Measurements from ENCODE around the gene PLXNA1. TPM values are rescaled to one million over a fixed set of nuclear protein-coding genes. Genes with fewer than 3 reads are reported as not detected.

Gene PLXNA1
- total RNA-seq, 4 donors from 2014 or later, result 19.7 to 27.5 (median 23.9) TPM

- WGBS, 2 donors, result 100% methylated on average over 1 of the region's 9 CpGs; no CpG with 5 or more reads in 1 of the 2 donors
- DNase-seq, result no peak
- Histone ChIP-seq H3K27me3 (no peaks in the 10 kb centered on the region), H3K4me3 (no peak overlapping the region), H3K36me3 (peaks cover 0 to 58% (median 0%) of the 10 kb centered on the region in 3 donors), H3K4me1 (peaks cover 20 to 64% (median 20%) of the 10 kb centered on the region in 3 donors), H3K9me3 (no peaks in the 10 kb centered on the region), H3K27ac (no peak overlapping the region)
- TF ChIP-seq POLR2A (IDR thresholded peaks at IDR 0.05) (no peak), CTCF (IDR thresholded peaks at IDR 0.05) (no peak)
- intact Hi-C loops (cut with DNase I), result no loop called here
Measured at GRCh38 chr3:126993436-126993835, 10.5 kb downstream of the PLXNA1 start.

GRCh38 chr3:126994661-126995245 is 11.8 kb downstream of the PLXNA1 start:
- Histone ChIP-seq H3K4me1 (peaks cover 20 to 77% (median 31%) of the 10 kb centered on the region in 3 donors), H3K4me3 (no peak overlapping the region), H3K27me3 (no peaks in the 10 kb centered on the region), H3K27ac (peak overlapping the region; percentile 31 to 66 (median 52)), H3K9me3 (no peaks in the 10 kb centered on the region), H3K36me3 (peaks cover 0 to 45% (median 0%) of the 10 kb centered on the region in 3 donors)
- DNase-seq, result no peak
- WGBS, 2 donors, result 44% methylated on average over 4 of the region's 10 CpGs; no CpG with 5 or more reads in 1 of the 2 donors
- no peak for TF ChIP-seq POLR2A (IDR thresholded peaks at IDR 0.05)
- TF ChIP-seq CTCF (IDR thresholded peaks at IDR 0.05), result no peak
- intact Hi-C loops (cut with DNase I), result no loop called here

GRCh38 chr3:126995254-126995780 is 12.4 kb downstream of the PLXNA1 start:
- Histone ChIP-seq H3K9me3 (no peaks in the 10 kb centered on the region), H3K36me3 (peaks cover 0 to 40% (median 0%) of the 10 kb centered on the region in 3 donors), H3K4me3 (no peak overlapping the region), H3K27me3 (no peaks in the 10 kb centered on the region), H3K27ac (peak overlapping the region; percentile 31 to 66 (median 52)), H3K4me1 (peaks cover 20 to 80% (median 31%) of the 10 kb centered on the region in 3 donors)
- DNase-seq, result no peak
- WGBS, 2 donors, result 47 to 52% methylated on average over 4 to 5 of the region's 12 CpGs
- intact Hi-C loops (cut with DNase I), result no loop called here
- TF ChIP-seq POLR2A (IDR thresholded peaks at IDR 0.05) (no peak), CTCF (IDR thresholded peaks at IDR 0.05) (no peak)

- H3K27me3 ChIP-seq, result no peaks in the 10 kb centered on the region
- H3K27ac ChIP-seq, result no peak overlapping the region
- no peaks in the 10 kb centered on the region for H3K9me3 ChIP-seq
- peaks cover 20 to 82% (median 31%) of the 10 kb centered on the region in 3 donors for H3K4me1 ChIP-seq
- WGBS, 2 donors, result 80 to 100% methylated on average over 1 of the region's 11 CpGs
- intact Hi-C loops (cut with DNase I), result no loop called here
- DNase-seq, result no peak
- peaks cover 0 to 32% (median 0%) of the 10 kb centered on the region in 3 donors for H3K36me3 ChIP-seq
- no peak for TF ChIP-seq CTCF (IDR thresholded peaks at IDR 0.05)
- TF ChIP-seq POLR2A (IDR thresholded peaks at IDR 0.05), result no peak
- H3K4me3 ChIP-seq, result no peak overlapping the region
Measured at GRCh38 chr3:126995926-126996512, 13.1 kb downstream of the PLXNA1 start.

GRCh38 chr3:126996905-126997304 is 14.0 kb downstream of the PLXNA1 start:
- Histone ChIP-seq H3K4me3 (no peak overlapping the region), H3K36me3 (peaks cover 0 to 24% (median 0%) of the 10 kb centered on the region in 3 donors), H3K4me1 (peaks cover 20 to 82% (median 38%) of the 10 kb centered on the region in 3 donors), H3K9me3 (no peaks in the 10 kb centered on the region), H3K27me3 (no peaks in the 10 kb centered on the region), H3K27ac (no peak overlapping the region)
- DNase-seq, result no peak
- TF ChIP-seq CTCF (IDR thresholded peaks at IDR 0.05), result no peak
- TF ChIP-seq POLR2A (IDR thresholded peaks at IDR 0.05), result no peak
- 80 to 93% methylated on average over 3 to 4 of the region's 7 CpGs for WGBS, 2 donors
- intact Hi-C loops (cut with DNase I), result no loop called here

Data from esophagus squamous epithelium (tissue), 5 donors.